CD4-positive, alpha-beta T cell treated with Interleukin-4 for 4 hours (primary cell): Measurements from ENCODE around the gene PUS7L.
"Not testable (repeated sequence)": the region's sequence is repeated elsewhere in the genome, so short reads cannot be mapped to it uniquely, and the experiment has no call there.

Experiments used
- DNase-seq: peaks from one replicate; pipeline ENCODE4 v3.0.0-alpha.2; 2020

The PUS7L gene, protein sequence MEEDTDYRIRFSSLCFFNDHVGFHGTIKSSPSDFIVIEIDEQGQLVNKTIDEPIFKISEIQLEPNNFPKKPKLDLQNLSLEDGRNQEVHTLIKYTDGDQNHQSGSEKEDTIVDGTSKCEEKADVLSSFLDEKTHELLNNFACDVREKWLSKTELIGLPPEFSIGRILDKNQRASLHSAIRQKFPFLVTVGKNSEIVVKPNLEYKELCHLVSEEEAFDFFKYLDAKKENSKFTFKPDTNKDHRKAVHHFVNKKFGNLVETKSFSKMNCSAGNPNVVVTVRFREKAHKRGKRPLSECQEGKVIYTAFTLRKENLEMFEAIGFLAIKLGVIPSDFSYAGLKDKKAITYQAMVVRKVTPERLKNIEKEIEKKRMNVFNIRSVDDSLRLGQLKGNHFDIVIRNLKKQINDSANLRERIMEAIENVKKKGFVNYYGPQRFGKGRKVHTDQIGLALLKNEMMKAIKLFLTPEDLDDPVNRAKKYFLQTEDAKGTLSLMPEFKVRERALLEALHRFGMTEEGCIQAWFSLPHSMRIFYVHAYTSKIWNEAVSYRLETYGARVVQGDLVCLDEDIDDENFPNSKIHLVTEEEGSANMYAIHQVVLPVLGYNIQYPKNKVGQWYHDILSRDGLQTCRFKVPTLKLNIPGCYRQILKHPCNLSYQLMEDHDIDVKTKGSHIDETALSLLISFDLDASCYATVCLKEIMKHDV

DNA sequence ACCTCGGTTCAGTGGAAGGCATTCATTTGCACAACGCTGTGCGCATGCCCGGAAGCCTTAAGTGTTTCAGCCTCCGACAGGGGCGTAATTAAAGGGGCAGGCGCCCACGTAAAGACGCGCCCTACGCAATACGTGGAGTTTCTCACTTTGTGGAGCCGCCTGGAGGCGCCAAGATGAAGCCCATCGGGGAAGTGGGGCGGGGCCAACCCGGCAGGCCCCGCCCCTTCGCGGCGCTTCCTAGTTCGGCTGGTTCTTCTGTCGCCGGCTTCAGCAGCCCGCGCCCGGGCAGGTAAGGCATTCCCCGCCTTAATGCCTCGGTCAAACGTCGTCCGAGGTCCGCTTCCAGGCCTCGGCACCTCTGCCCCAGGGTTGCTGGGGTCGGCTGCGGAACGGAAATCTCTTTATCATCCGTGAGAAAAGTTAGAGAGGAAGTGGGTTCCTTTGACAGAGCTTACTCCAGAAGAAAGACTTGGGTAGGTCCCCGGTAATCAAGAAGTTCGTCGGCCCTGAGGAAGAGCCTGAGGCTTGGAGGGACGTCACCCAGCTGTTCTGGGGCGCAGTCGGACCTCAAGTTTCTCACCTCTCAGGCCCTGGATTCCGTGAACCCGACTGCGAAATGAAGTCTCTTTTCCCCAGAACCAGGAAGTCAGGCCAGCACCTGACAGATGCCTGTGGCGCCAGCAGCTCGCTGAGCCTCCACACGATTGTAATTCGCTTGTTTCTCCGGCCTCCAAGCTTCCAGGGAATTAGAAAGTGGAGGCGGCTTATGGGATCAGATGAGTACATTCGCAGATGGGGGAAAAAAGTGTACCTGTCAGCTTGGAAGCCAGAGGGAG lies at the start of gene PUS7L, which contains the start of gene IRAK4:
Gene PUS7L, minus strand, starts transcription at position 63 of the 836 bp plus-strand sequence. CDS start 3,545 bp downstream, outside the sequence.
Gene IRAK4, plus strand, starts transcription at position 224 of the 836 bp plus-strand sequence. CDS start 9,161 bp downstream, outside the sequence.
- peak; percentile 96 for DNase-seq

DNA sequence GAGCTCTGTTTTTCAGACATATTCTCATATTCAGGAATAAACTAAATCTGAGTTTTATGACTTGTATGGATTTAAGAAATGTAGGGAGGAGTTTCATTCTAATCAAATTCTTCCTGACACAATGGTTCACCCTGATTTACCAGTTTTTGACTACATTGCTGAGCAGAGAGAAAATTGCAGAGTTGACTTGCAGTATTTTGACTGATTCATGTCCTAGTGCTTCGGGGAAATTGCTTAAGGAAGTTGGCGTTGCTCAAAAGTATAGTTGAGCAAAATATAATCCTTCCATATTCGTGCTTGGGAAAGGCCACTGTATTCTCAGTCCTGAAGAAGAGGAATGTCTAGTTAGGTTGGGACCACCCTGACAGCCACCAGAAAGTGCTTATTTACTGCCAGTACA lies 48.8 kb upstream of the PUS7L start:
- no peak for DNase-seq

GRCh38 chr12:43806737-43807072 lies 48.1 kb upstream of the PUS7L start:
- no peak for DNase-seq

- peak; percentile 75 for DNase-seq
Measured at GRCh38 chr12:43805860-43806736, 47.5 kb upstream of the PUS7L start, which contains the start of gene TWF1. Gene TWF1, minus strand, starts transcription at chr12:43806317. Its CDS starts 72 bp downstream, at chr12:43806245.

DNA sequence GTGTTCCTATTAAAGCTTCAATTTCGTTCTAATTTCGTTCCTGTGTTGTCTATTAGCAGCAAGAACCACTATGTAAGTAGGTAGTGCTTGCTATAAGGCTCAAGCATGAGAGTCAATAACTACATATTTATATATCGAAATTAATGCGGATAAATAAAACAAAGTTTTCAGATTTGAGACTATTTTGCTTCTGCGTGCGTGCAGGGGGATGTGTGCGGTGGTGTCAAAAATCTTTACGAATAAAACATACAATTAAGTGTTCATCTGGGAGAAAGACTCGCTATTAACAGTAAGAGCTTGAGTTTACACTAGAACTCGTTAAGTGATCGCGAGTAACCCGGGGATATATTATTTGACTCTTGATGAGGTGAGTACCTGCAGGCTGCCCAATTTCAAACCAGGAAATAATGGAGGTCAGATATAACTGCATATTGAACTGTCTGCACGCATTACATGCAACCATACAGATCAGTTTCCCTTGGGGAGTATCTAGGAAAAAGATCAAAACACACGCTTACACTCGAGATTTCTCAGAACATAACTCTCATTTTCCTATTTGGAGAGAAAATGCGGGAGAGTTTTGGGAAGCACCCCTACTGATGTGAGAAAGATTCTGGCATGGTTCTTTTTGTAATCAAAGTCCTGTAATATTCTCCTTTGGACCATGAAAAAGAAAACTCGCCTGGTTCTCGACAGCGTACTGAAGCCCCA lies 46.7 kb upstream of the PUS7L start:
- peak; percentile 11 for DNase-seq

- DNase-seq: no peak
Measured at GRCh38 chr12:43797561-43798217, 39.1 kb upstream of the PUS7L start.

GRCh38 chr12:43795716-43796280 lies 37.2 kb upstream of the PUS7L start:
- DNase-seq: no peak

GRCh38 chr12:43789941-43790340 lies 31.4 kb upstream of the PUS7L start:
- DNase-seq: no peak

- DNase-seq: no peak
Measured at GRCh38 chr12:43786899-43787693, 28.5 kb upstream of the PUS7L start.

- peak; percentile 19 for DNase-seq
Measured at GRCh38 chr12:43776498-43776897, 17.9 kb upstream of the PUS7L start.

DNA sequence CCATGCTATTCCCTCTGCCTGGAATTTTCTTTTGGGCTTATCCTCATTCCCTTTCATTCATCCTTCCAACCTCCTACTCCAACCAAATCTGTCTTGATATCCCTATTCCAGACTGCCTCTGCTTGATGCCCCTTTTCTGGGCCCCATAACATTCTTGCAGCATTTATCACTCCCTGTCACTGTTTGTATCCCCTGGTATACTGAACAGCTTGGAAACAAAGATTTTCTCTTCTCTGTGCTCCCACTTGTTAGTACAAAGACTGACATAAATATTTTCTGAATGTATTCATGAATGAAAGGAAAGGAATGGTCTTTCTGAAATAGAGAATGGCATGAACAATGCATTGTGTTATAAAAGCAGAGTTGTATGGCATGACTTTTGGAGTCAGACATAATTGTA lies 7.7 kb upstream of the PUS7L start:
- DNase-seq: no peak

DNA sequence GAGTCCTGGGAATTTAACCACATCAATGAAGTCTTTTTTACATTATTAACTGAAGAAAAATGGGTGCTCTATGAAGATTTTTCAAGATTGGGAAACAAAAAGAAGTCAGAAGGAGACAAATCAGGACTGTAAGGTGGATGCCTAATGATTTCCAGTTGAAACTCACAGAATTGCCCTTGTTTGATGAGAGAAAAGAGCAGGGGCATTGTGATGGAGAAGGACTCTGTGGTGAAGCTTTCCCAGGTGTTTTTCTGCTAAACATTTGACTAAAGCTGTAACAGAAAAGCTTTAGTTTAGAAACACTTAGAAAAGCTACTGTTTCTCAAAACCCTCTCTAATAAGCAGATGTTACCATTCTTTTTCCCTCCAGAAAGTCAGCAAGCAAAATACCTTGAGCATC lies 5.9 kb upstream of the PUS7L start:
- DNase-seq: no peak

- DNase-seq: no peak
Measured at GRCh38 chr12:43763769-43764168, 5.2 kb upstream of the PUS7L start.

- DNase-seq: peak; percentile 6
Measured at GRCh38 chr12:43762596-43762995, 4.0 kb upstream of the PUS7L start.

DNA sequence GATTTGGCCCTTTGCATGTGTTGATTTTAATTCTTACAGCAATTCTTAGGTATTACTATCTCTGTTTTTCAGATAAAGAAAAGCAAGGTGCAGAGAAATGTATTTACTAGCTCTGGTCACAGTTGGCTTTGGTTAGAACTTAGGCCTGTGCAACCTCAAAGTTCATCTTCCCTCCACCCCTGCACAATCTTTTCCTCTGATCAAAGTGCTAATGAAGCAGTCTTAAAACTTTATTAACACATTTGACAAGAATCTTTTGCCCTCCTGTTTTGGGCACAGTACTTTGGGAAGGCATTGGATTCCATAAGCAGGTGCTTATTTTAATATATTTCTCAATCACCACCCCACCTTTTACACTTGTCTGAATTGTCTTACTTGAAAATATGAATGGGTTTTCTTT lies 2.9 kb upstream of the PUS7L start:
- DNase-seq: no peak

DNA sequence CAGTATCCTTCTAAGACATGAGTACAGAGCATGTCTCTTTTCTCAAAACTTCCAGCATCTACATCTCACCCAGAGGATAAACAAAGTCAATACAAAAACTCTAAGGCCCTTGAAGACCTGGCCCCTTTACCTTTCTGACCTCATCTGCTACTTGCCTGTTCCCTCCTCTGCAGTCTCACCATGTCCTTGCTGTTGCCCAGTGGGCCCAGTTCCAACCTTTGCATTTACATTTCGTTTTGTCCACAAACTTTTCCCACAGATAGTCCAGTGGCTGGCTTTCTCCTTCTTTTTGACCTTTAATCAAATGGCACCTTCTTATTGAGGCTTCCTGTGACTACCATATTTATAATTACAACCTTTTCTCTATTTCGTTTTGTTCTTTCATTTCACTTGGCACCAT lies 1.8 kb upstream of the PUS7L start:
- DNase-seq: no peak

GRCh38 chr12:43758247-43758727 lies 303 bp downstream of the PUS7L start:
- DNase-seq: no peak

DNA sequence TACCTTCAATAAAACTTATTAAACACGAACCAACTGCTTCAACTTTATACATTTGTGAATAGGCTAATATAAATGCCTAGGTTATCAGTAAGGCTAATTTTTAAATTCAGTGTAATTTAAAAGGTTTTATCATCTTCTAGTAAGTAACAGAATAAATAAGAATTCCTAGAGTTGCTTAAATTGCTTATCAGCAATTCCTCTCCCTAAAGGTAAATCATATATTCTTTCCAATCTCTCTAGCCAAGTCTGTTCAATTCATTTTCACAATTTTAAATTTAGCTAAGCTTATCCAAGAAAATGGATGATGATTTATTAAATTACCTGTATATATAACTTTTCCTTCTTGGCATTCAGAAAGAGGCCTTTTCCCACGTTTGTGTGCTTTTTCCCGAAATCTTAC lies 4.6 kb downstream of the PUS7L start:
- DNase-seq: no peak

DNA sequence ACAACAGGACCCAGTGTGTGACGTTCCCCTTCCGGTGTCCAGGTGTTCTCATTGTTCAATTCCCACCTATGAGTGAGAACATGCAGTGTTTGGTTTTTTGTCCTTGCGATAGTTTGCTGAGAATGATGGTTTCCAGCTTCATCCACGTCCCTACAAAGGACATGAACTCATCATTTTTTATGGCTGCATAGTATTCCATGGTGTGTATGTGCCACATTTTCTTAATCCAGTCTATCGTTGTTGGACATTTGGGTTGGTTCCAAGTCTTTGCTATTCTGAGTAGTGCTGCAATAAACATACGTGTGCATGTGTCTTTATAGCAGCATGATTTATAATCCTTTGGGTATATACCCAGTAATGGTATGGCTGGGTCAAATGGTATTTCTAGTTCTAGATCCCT lies 7.2 kb downstream of the PUS7L start:
- not testable (repeated sequence) for DNase-seq

GRCh38 chr12:43750814-43751213 lies 7.8 kb downstream of the PUS7L start:
- DNase-seq: no peak
